B cell (primary cell): ENCODE data around the gene NFASC. TPM values are rescaled to one million over a fixed set of nuclear protein-coding genes. Genes with fewer than 3 reads are reported as not detected.

Experiments used
- ATAC-seq: fragments of 200-7000 bp; cut with Tn5 transposase; one replicate; pipeline ENCODE4 v1.10.0; 2021; ENCODE audit warnings: low read depth, mild to moderate bottlenecking, moderate number of reproducible peaks, moderate library complexity
- CTCF ChIA-PET: fragments of 350-600 bp; sonication (Branson Sonifier 250); formaldehyde crosslinking; loops from one replicate; lab custom pipeline; 2021; ENCODE audit warnings: antibody characterized with exemption, inconsistent platforms; lab: Charles Lee
- POLR2A ChIA-PET: fragments of 350-600 bp; sonication (Branson Sonifier 250); formaldehyde crosslinking; loops from one replicate; lab custom pipeline; 2021; ENCODE audit warnings: antibody characterized with exemption; lab: Charles Lee
- DNase-seq: peaks from one replicate; pipeline ENCODE4 v3.0.0; 2013
- H2AFZ ChIP-seq: 2 replicates; pipeline ENCODE4 v1.6.1; 2012; ENCODE audit warnings: mild to moderate bottlenecking, low read depth, low read length; ENCODE audit not compliant: insufficient read depth, poor library complexity, severe bottlenecking
- H3K27ac ChIP-seq, 2 donors: 1 replicate in 1 of 2; 2 replicates in 1 of 2; pipeline ENCODE4 v1.5.1; 2012 to 2013; ENCODE audit warnings: low read length in 2 of 2, mild to moderate bottlenecking in 2 of 2, moderate library complexity in 1 of 2
- H3K27me3 ChIP-seq, 4 experiments: fragments of 200-600 bp in 1 of 4; sonication (generic) in 1 of 4; replicated peaks in 1 of 4; 1 replicate in 2 of 4; 2 replicates in 2 of 4; pipeline versions ENCODE4 v1.6.1 to v1.7.0; 2013 to 2016; ENCODE audit warnings: low read length in 3 of 4, mild to moderate bottlenecking in 2 of 4, mixed read lengths in 1 of 4, moderate library complexity in 1 of 4; ENCODE audit not compliant: insufficient read depth in 4 of 4, control insufficient read depth in 3 of 4; ENCODE audit errors: control extremely low read depth in 1 of 4
- H3K36me3 ChIP-seq, 2 experiments: replicated peaks in 1 of 2; 1 replicate in 1 of 2; 2 replicates in 1 of 2; pipeline versions ENCODE4 v1.6.1 to v1.7.1; 2013; ENCODE audit warnings: low read length in 1 of 2; ENCODE audit not compliant: insufficient read depth in 2 of 2, control insufficient read depth in 1 of 2; ENCODE audit errors: control extremely low read depth in 1 of 2, extremely low read depth in 1 of 2
- H3K4me1 ChIP-seq, 2 donors: fragments of 200-600 bp in 1 of 2; sonication (generic) in 1 of 2; 1 replicate in 1 of 2; 2 replicates in 1 of 2; pipeline versions ENCODE4 v1.5.1 to v1.6.1; 2013 to 2017; ENCODE audit warnings: low read length in 2 of 2; ENCODE audit not compliant: control insufficient read depth in 2 of 2, insufficient read depth in 2 of 2
- H3K4me2 ChIP-seq: replicated peaks from 2 replicates; pipeline ENCODE3; 2012; ENCODE audit warnings: mild to moderate bottlenecking, low read depth, low read length; ENCODE audit not compliant: poor library complexity, severe bottlenecking
- H3K4me3 ChIP-seq, 5 experiments: fragments of 200-600 bp in 1 of 5; sonication (generic) in 1 of 5; 1 replicate in 3 of 5; 2 replicates in 2 of 5; pipeline versions ENCODE4 v1.5.1 to v1.7.0; 2011 to 2016; ENCODE audit warnings: low read length in 4 of 5, mild to moderate bottlenecking in 4 of 5, low read depth in 2 of 5, control low read depth in 1 of 5, moderate library complexity in 1 of 5; ENCODE audit not compliant: insufficient read depth in 1 of 5; ENCODE audit errors: control extremely low read depth in 1 of 5, extremely low read depth in 1 of 5
- H3K79me2 ChIP-seq: fragments of 200-600 bp; sonication (generic); one replicate; pipeline ENCODE4 v1.6.0; 2016; ENCODE audit warnings: low read length; ENCODE audit not compliant: control insufficient read depth, insufficient read depth
- H3K9ac ChIP-seq: fragments of 200-600 bp; sonication (generic); 2 replicates; pipeline ENCODE4 v1.6.1; 2017; ENCODE audit warnings: mild to moderate bottlenecking, low read length, moderate library complexity
- H3K9me3 ChIP-seq, 3 donors: one replicate each; pipeline versions ENCODE4 v1.6.1 to v1.7.1; 2013; ENCODE audit warnings: low read length in 2 of 3; ENCODE audit not compliant: control insufficient read depth in 2 of 3, insufficient read depth in 1 of 3; ENCODE audit errors: control extremely low read depth in 1 of 3
- H4K20me1 ChIP-seq: 2 replicates; pipeline ENCODE4 v1.6.0; 2012; ENCODE audit warnings: mild to moderate bottlenecking, low read length; ENCODE audit not compliant: insufficient read depth, control insufficient read depth, poor library complexity, severe bottlenecking
- H3K27ac Mint-ChIP-seq: one replicate; pipeline ENCODE4 v1.8.0; 2021; ENCODE audit warnings: mixed read lengths
- H3K27me3 Mint-ChIP-seq: one replicate; pipeline ENCODE4 v1.8.0; 2021; ENCODE audit warnings: mixed read lengths
- H3K4me1 Mint-ChIP-seq: one replicate; pipeline ENCODE4 v1.8.0; 2021; ENCODE audit warnings: mixed read lengths
- H3K4me3 Mint-ChIP-seq: one replicate; pipeline ENCODE4 v1.8.0; 2021; ENCODE audit warnings: mixed read lengths
- H3K9me3 Mint-ChIP-seq: one replicate; pipeline ENCODE4 v1.8.0; 2022; ENCODE audit warnings: mixed read lengths; ENCODE audit not compliant: insufficient read depth
- CTCF ChIP-seq: fragments of 200-600 bp; IDR thresholded peaks from one replicate; pipeline ENCODE4 v1.8.0; 2022; ENCODE audit warnings: antibody characterized with exemption, mild to moderate bottlenecking
- EZH2 ChIP-seq: IDR thresholded peaks from 2 replicates; pipeline ENCODE4 v1.6.1; 2012; ENCODE audit warnings: borderline replicate concordance, low read depth, mild to moderate bottlenecking, moderate library complexity, low read length; ENCODE audit not compliant: insufficient read depth, poor library complexity, severe bottlenecking
- WGBS: methylation state at CpG from one replicate; pipeline ENCODE4 v1.1.5; 2013; ENCODE audit warnings: missing lambda C conversion rate; ENCODE audit not compliant: insufficient coverage; 5-methylcytosine and 5-hydroxymethylcytosine counted together
- intact Hi-C: fragments of 100-400 bp; cut with micrococcal nuclease; formaldehyde crosslinking; loops from one replicate; pipeline ENCODE4 v1.10.0; 2022
- polyA plus RNA-seq: library from polyadenylated mRNA; depleted of rRNA; stranded (reverse); fragments of >200 nt; gene quantifications from 2 replicates; pipeline ENCODE4 v1.2.3, GENCODE V29; 2012
- total RNA-seq, 2 donors: library from RNA; stranded (reverse); fragments of 120-200 nt in 1 of 2; gene quantifications; 1 replicate in 1 of 2; 2 replicates in 1 of 2; pipeline versions ENCODE4 v1.2.3 to v1.2.4, GENCODE V29; 2013 to 2022

The NFASC gene
- total and polyA plus RNA-seq, 2 donors (not counting 1 experiment from before 2014, with no cell fraction given): 0.06 to 0.39 TPM

- H3K27ac ChIP-seq: no peak overlapping the region
- ChIA-PET POLR2A (no interaction called here), CTCF (interaction anchor here (1.3 kb wide), 1 partner anchor 174 kb away, joined by 3 read pairs; no protein-coding TSS in a partner anchor)
- peaks cover 14% of the 10 kb centered on the region for H3K27me3 Mint-ChIP-seq
- H3K27me3 ChIP-seq: no peaks in the 10 kb centered on the region
- H3K36me3 ChIP-seq: no peaks in the 10 kb centered on the region
- DNase-seq (no peak), ATAC-seq (no peak)
- no peak overlapping the region for H3K27ac Mint-ChIP-seq
- no peak overlapping the region for H3K4me3 Mint-ChIP-seq
- intact Hi-C loops: no loop called here
- no peak overlapping the region for H3K9ac ChIP-seq
- TF ChIP-seq CTCF: no peak
- TF ChIP-seq EZH2: no peak
- no peak overlapping the region for H2AFZ ChIP-seq
- H4K20me1 ChIP-seq: no peaks in the 10 kb centered on the region
- no peak overlapping the region for H3K4me2 ChIP-seq
- no peaks in the 10 kb centered on the region for H3K79me2 ChIP-seq
- H3K9me3 ChIP-seq: no peaks in the 10 kb centered on the region
- no peak overlapping the region for H3K4me3 ChIP-seq
- no peaks in the 10 kb centered on the region for H3K9me3 Mint-ChIP-seq
- WGBS: 89% methylated on average over 1 of the region's 2 CpGs
- peaks cover 11% of the 10 kb centered on the region in 2 donors for H3K4me1 ChIP-seq
- peaks cover 10% of the 10 kb centered on the region for H3K4me1 Mint-ChIP-seq
Measured at GRCh38 chr1:204887846-204888245, 17.2 kb downstream of the NFASC start.

GRCh38 chr1:204888294-204888693 is 17.6 kb downstream of the NFASC start:
- WGBS: no CpG with 5 or more reads among the region's 2 CpGs
- Histone ChIP-seq H3K27ac (no peak overlapping the region), H3K4me3 (no peak overlapping the region), H3K36me3 (no peaks in the 10 kb centered on the region), H3K9me3 (no peaks in the 10 kb centered on the region), H3K79me2 (no peaks in the 10 kb centered on the region), H3K9ac (no peak overlapping the region), H3K4me1 (peaks cover 11% of the 10 kb centered on the region in 2 donors), H3K27me3 (no peaks in the 10 kb centered on the region), H2AFZ (no peak overlapping the region), H4K20me1 (no peaks in the 10 kb centered on the region), H3K4me2 (no peak overlapping the region)
- Mint-ChIP-seq H3K4me3 (no peak overlapping the region), H3K27ac (no peak overlapping the region), H3K27me3 (peaks cover 18% of the 10 kb centered on the region), H3K4me1 (peaks cover 10% of the 10 kb centered on the region), H3K9me3 (no peaks in the 10 kb centered on the region)
- intact Hi-C loops: no loop called here
- no peak for ATAC-seq
- TF ChIP-seq CTCF (no peak), EZH2 (no peak)
- ChIA-PET POLR2A (no interaction called here), CTCF (interaction anchor here (1.3 kb wide), 1 partner anchor 173 kb away, joined by 3 read pairs; no protein-coding TSS in a partner anchor)
- DNase-seq: no peak
